ENCODE measurements around the gene PCLO.

PCLO gene

DNA sequence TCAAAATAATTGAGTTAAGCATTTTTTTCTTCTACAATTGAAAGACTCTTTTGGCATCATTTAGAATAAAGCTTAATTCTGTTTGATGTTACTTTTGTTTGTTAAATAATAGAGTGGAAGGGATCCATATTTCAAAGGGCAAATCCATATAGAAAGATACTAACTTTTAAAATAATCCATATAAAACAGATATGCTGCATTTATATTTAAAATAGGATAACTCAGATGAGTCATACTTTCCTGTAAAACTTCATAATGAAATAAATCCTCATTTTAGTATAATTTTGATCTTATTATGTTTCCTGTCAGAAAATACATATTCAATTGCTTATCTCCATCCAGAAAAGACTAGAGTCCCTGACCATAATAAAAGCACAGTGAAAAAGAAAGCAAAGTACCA is 323.6 kb downstream of the PCLO start:
- no peak for DNase-seq (ENCODE audit: low spot score)

DNA sequence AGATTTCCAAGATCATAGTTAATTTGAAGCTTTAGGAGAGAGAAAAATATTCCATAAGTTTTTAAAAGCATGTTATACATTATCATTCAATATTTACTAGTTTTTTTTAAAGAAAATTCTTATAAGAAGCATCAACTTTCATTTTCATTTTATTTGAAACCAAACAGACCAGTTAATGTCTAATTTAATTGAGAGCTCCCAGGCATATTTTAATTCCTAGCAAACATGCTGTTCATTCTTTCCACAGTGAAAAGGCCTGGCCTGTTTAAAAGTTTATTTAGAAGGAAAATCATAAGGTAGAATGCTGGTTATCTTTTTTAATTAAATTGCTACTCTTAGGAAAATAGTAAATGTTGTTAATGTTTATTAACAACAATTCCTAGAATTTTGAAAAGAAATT is 324.4 kb downstream of the PCLO start:
- no peak for DNase-seq (ENCODE audit: low spot score)

DNA sequence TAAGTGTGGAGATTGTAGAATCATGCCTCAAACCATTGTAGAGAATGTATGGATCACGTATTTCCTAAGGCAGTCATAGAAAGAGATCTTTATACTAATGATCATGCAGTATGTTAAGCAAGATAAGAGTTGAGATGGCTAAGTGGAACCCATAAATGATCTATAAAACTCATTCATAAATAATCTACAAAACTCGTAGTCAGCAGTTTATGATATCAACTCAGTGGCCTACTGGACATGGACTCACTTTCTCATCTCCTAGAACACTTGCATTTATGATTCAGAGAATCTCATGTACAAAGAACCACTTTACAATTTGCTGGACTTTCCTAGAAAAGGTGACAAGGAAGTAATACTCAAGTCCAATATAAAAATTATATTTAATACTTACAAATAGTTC is 339.6 kb downstream of the PCLO start:
- no peak for DNase-seq (ENCODE audit: low spot score)

DNA sequence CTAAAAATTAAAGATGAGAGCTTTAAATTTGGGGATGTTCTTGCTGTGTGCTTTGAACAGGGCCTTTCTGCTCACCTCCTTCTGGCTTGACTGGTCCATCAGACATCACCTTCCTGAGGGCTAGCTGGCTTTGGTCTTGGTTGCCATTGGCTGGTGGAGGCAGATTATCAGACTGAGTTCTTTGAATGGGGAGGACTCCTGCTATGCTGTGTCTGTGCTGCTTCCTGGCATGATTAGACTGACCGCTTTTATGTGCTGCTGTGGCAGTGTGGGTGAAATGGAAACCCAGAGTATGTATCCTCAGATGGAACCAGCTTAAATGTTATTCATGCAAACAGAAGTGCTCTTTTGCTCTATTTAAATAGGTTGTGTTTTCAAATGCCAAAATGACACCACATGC is 341.6 kb downstream of the PCLO start:
- DNase-seq (ENCODE audit: low spot score): no peak

DNA sequence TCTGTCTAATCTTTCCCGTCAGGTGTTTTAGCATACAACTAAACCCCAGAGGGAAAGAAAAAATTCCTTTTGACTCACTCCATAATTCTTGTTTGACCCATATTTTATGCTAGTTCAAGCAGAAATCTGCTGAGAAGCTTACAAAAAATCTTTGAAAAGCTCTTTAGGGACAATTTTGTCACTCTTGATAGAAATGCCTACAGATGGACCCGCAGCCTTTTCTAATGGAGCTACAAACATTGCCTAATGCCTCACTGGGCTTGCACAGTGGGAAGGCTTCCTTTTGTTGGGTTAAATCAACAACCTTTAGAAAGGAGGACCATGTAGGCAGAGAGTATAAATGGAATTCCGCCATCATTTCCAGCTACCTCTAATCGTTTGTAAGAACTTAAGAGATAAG is 344.5 kb downstream of the PCLO start:
- no peak for DNase-seq (ENCODE audit: low spot score)

DNA sequence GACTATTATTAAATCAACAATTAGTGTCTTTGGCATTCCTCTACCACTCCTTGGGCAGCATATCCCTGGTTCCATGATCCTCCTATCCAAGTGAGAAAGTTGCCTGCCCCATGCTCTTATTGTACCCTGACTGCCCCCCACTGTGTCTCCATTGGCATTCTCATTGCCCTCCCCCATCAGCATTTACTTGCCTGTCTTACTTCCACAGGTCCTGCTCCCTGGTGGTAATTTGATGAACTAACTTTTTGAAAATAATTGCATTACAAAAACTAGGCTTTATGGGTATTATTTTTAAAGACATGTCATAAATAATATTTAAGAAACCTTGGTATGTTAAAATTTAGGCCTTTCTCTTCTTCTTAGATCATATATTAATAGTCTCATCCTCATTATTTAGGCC is 346.4 kb downstream of the PCLO start:
- no peak for DNase-seq (ENCODE audit: low spot score)

DNA sequence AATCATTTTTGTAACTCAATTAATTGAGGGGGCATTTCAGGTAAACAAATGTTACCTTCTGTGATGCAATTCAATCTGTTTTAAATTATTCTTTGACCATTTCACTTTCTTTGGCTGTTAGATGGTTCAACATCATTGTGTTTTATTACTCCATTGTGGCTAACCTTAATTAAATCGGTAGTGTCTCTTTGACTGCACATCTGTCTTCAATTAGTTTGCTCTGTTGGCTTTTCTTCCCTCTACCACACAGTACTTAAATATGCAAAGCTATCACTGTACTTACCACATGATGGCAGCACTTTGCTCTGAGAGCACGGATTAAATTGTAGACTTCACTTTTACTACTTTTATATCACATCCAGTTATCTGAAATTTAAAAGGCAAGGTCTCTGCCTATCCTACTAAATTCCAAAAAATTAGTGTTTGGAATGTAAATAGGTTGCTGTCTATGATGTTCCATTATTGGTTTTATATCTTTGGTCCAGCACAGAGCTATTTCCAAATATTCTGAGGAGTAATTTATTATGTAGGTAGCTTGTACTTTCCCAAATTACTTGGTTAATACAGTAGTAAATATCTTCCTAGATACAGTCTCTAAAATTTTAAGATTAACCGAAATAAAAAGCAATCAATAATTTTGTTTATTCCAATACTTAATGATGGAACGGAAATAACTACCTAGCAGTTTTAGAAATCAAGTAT is 352.0 kb downstream of the PCLO start:
- DNase-seq (ENCODE audit: low spot score): no peak

DNA sequence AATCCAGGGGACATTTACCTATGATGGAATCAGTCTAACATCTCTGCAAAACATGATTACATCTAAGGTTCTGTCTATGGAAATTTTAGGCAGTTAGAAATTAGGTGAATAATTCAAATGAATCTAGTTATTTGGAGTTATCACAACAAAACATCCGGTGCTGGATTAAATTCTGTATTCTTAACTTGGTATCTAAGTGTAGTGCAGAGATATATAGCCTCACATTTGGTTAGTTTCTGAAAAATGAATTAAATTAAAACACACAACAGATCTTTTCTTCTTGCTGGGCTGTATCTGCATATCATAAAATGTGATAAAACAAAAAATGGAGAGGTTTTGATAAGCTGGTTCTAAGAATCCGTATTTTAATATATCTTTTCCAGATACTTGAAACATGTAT is 354.1 kb downstream of the PCLO start:
- no peak for DNase-seq (ENCODE audit: low spot score)

DNA sequence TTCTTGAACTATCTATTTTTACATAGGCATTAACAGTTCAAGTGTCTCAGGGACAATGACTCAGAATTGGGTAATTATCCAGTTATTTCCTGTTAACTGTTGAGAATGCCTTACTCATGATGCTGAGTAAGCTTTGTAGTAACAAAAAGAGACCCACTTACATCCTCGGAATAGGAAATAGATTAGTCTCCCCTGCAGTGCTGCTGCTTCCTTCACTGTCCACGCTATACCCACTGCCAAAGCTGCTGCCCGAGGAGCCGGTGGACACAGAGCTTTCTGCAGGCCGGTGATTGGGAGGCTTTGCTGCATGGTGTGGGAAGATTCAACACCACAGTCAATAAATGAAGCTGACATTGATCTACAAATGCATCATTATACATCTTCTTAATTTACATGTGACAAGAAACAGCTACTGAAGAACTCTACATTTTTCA is 357.1 kb downstream of the PCLO start:
- DNase-seq (ENCODE audit: low spot score): no peak

DNA sequence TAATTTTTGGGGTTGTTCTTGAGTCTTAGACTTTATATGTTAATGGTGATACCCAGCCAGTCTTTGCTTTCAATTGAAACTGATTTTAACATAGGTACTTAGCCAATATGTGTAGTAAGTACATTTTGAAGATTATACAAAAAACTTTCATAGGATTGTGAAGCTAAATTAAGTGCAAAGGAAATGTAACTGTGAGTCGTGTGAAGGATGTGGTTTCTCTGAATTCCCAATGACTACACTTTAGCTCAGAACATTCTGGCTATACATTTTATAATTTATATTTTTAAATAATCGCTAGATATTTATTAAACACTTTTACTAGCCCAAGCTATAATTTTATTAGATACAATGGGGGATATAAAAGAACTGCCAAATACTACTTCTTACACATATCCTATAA is 359.3 kb downstream of the PCLO start:
- DNase-seq (ENCODE audit: low spot score): no peak

DNA sequence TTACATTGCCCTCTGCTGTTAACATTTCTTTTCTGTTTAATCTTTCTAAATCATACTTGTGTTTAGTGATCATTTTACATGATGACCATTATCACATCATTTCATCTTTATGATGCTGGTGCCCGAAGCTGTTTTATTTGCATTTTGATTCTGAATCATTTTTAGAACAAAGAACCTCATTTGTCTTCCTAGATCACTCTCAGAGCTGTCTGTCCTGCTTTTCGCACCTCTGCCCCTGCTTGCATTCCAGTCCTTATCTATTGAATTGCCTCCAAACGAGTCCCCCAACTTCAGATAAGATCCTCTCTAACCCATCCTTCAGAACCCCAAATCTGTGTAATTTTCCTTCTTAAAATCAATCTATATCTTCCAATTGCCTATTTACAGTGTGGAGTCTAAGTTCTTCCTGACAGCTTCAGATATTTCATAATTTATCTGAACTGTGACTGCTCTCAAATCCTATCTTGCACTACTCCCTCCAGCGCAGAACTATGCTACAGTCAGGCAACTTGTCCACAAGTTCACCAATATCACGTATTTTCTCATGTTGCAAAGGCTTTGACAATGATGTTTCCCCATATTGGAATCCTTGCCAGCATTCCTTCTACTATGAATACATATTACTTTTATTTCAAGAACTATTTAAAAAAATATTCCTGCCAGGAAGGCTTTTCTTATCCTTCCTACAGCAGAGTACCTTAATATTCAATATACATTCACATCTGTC is 372.6 kb downstream of the PCLO start:
- no peak for DNase-seq (ENCODE audit: low spot score)

DNA sequence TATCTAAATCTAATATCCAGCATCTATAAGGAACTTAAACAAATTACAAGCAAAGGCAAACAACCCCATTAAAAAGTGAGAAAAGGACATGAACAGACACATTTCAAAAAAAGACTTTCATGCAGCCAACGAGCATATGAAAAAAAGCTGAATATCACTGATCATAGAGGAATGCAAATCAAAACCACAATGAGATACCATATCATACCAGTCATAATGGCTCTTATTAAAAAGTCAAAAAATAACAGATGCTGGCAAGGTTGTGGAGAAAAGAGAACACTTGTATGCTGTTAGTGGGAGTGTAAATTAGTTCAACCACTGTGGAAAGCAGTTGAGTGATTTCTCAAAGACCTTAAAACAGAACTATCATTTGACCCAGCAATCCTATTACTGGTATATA is 384.7 kb downstream of the PCLO start:
- no peak for DNase-seq (ENCODE audit: low spot score)

DNA sequence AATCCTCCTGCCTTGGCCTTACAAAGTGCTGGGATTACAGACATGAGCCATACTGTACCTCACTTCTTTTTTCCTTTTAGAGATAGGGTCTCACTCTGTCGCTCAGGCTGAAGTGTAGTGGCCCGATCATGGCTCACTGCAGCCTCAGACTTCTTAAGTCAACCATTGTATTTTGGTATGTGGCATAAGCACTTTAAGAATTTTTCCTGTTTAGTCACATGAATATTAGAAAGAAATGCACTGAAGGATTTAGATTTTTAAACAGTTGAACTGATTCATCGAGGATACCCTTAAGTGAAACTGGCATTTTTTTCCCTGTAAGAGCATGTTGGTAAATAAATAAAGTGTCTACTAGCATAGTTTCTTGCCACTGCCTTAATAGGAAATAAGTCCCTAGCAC is 399.8 kb downstream of the PCLO start:
- DNase-seq (ENCODE audit: low spot score): no peak

DNA sequence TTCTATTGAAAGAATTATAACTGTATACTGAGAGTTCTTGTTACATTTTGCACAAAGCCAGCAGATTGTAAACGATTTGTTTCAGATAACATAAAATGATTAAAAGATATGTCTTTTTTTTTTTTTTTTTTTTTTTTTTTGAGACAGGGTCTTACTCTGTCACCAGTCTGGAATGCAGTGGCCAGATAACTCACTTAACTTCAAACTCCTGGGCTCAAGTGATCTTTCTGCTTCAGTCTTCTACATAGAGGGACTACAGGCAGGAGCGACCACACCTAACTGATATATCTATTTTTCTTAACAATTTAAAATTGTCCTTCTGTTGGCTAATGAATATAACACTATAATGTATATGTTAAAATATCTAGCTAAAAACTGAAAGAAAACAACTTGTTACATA is 401.9 kb downstream of the PCLO start:
- DNase-seq (ENCODE audit: low spot score): no peak

DNA sequence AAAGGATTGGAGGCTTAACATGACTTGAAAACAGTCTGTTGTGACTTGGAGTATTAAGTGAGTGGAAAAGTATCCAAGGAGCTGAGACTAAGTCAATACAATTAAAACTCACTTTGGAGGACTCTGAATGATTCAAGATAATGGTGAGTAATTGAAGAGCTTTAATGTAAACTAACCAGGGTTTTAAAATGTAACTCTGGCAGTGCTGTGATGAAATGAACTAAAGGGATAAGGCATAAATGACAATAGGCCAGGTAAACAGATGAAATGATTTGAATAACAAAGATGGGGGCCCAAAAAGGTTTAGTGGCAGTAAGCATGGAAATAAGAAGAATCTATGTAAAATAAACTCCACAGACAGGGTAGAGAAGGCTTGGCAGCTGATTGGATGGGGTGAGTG is 402.6 kb downstream of the PCLO start:
- DNase-seq (ENCODE audit: low spot score): no peak

DNA sequence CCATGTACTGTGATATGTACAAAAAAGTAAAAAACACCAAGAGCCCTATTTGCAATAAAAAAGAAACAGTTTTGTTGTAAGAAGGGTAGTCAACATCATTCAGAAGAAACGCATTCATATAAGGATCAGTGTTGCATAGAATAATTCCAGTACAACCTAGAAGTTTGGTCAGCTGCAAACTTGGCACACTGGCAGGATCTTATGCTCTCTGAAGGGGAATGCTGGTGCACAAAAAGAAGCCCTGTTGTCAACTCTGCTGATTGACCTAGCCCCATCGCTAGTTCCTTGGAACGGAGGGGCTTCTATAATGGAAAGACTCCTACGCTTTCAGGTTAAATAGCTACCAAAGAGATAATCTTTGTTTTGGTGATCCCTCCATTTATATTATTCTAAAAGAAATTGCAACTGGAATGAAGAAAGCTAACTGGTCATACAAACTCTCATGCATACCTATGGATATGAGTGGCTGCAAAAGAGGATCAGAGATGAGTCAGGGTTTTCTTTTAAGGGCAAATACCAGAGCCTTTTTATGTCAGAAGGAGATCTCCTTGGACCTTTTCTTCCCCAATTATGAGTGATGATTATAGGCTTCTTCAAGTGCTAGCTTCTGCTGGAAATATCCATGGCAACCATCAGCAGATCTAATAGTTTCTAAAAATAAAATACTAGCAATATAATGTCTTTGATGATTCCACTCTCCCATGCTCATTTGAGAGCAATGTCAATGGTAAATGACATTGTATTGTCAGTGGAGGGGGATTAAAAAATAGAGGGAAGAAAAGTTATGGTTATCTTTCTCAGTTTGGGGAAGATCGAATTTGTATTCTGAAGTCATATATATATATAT is 406.8 kb downstream of the PCLO start:
- DNase-seq (ENCODE audit: low spot score): no peak

DNA sequence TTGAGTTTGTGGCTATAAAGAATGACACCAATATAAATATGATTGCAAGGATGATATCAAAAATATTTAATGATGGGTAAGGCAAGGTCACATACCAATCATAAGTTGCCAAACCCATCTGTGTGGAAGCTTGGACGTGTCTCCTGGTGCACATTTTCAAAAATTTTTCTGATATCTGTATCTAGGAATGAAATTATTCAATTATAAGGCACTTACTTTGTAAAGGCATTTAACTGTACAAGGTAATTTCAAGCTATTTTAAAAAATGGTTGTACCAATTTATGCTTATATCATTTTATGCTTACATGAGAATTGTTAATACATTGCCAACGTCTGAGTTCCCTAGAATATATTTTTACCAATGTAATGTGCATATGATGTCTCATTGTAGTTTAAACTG is 412.7 kb downstream of the PCLO start:
- no peak for DNase-seq (ENCODE audit: low spot score)

DNA sequence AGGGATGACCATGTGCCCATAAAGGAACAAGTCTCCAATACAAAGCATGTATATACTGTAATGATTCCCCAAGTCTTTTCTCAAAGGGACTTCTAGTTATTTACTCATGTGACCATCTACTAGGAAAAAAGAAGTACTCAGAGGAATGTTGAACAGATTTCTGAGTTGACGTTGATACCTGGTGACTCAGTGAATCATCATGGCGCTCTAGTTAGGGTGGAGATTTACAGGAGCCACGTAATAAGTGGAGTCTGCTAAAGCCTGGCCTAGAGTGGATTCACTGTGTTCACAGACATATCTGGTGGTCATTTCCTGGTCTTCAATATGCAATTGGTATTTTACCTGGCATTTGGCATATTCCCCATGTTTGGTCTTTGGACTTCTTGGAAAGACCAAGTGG is 416.9 kb downstream of the PCLO start:
- no peak for DNase-seq (ENCODE audit: low spot score)

DNA sequence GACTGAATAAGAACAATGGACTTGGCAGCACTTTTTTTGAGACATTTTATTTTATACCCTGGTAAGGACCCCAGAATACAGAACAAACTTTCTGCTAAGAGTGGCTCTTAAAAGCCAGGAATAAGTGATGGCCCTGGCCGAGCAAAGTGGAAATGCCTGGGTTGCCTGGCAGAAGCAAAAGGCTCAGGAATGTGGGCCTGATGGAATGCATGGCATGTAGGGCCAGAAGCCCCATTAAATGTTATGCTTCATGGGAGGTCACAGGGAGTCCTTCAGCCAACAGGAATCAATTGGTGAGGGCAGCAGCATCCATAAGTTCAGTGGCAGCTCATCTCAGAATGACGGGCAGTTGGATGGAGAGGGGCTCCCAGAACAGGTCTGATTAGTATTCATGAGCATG is 417.6 kb downstream of the PCLO start:
- no peak for DNase-seq (ENCODE audit: low spot score)

DNA sequence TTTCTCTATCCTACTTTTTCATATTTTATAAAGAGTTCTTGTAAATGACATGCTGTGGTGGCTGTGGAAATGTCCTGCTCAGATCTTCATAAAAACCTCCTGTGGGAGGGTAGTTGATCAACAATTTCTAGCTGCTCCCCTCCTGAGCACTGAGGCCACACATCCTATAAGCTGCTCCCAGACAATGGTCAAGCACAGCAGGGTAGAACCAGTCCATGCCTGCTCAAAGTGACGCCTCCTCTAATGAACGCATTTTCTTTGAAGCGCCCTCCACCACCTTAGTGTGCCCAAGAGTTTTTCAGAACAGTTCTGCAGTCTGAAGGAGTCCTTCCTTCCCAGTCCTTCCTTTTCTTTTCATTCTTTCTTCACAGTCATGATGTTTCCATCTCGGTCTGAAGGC is 420.5 kb downstream of the PCLO start:
- no peak for DNase-seq (ENCODE audit: low spot score)

DNA sequence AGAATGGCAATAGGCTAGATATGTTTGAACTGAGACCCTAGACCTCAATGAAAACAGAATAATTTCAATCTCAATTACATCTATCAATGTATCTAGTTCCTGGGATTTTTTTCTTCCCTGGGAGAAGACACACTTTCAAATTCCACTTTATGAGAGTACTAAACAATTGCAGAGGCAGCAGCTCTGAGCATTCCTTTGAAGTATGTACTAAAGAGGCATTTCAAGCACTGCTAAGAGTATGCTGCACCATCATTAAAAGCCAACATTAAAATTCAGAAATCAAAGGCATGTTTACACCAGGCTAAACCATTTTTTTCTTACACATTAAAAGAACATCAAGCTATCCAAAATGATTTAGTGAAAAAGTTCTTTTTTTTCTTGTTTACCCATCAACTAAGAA is 421.2 kb downstream of the PCLO start:
- DNase-seq (ENCODE audit: low spot score): no peak

DNA sequence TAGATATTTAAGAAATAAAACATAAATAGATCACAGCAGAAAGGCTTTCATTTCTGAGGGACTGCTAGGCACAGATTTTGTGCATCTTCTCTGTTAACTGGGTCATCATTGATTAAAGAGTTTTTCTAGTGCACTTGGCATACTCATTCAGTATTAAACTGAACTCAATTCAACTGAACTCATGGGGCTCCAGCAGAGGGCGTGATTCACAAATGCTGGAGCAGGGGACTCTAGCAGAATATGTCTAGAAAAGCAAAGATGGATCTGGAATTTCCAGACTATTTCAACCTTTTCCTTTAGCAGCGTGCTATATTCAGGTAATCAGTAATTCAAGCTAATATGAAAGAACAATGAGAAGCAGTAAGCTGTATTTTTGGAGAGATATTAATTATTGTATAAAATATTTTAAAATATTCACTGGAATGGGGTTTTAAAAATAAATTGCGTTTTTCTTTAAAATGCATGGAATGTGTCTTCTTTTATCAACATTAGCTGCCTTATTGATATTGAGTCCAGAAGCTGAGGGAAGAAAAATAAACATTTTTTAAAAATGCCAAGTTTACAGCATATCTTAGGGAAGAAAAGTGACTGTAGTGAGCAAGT is 422.3 kb downstream of the PCLO start:
- DNase-seq (ENCODE audit: low spot score): no peak

DNA sequence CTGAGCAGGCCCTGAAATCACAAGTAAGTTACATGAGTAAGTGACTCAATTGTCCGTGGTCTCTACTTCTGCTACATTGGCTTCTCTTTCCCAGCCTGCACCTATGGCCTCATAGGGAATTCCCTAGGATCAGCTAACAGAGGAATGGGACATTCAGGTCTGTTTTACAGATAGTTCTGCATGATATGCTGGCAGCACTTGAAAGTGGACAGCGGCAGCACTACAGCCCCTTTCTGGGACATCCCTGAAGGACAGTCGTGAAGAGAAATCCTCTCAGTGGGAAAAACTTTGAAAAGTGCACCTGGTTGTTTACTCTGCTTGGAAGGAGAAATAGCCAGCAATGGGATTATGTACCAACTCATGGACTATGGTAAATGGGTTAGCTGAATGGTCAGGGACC is 426.1 kb downstream of the PCLO start:
- DNase-seq (ENCODE audit: low spot score): no peak
